ENCODE measurements around the gene ADARB2. TPM values are rescaled to one million over a fixed set of nuclear protein-coding genes. Genes with fewer than 3 reads are reported as not detected.

The ADARB2 gene
- total and polyA plus RNA-seq, 2 donors (not counting 1 experiment from before 2014, with no cell fraction given): not detected

DNA sequence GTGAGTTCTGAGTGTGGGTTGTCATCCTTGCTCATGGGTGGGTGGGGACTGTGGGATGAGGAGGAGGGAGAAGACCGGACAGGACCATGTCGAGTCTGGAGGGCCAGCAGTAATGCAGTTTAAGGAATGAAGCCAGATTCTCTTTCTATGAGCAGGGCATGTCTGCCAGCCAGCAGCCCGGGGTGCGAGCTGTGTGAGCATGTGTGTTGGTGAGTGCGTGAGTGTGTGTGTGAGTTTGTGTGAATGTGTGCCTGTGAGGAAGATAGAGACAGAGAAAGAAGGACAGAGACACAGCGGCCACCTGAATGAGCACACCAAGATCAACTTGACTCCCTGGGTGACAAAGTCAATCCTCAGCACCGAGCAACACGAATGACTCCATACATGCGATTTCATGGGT is 52.3 kb downstream of the ADARB2 start:
- no peak overlapping the region for H2AFZ ChIP-seq (ENCODE audit: low read length)

DNA sequence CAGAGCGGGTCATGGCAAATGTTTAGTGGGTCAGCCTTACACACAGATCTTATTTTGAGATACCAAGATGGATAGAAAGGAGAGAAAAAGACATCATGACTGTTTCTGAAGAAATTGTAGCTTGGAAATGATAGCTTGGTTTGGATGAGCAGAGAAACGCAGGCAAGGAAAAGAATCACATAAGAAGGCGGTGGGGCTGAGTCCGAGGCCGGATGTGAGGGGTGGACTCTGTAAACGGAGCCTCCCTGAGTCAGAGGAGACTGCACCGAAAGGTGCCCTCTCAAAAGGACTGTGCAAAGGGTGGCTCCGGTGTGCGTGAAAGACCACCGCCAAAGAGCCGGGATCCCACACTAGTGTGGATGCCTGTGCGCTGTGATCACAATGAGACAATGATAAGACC is 53.7 kb downstream of the ADARB2 start:
- no peaks in the 10 kb centered on the region for H3K79me2 ChIP-seq (ENCODE audit: control insufficient read depth, insufficient read depth, low read length)
- H3K27me3 ChIP-seq (ENCODE audit: control insufficient read depth, insufficient read depth, low read length): no peaks in the 10 kb centered on the region
- H3K9me3 ChIP-seq (ENCODE audit: control insufficient read depth, insufficient read depth, low read depth, low read length): no peaks in the 10 kb centered on the region
- H4K20me1 ChIP-seq (ENCODE audit: control insufficient read depth, extremely low read depth, insufficient read depth, low read length): no peaks in the 10 kb centered on the region
- no peak overlapping the region for H3K27ac ChIP-seq (ENCODE audit: insufficient read depth, low read length)
- H3K4me3 ChIP-seq (replicated peaks in 1 of 4; ENCODE audit: control extremely low read depth in 1 of 4, insufficient read depth in 1 of 4, low read depth in 3 of 4, low read length in 4 of 4): no peak overlapping the region
- no peaks in the 10 kb centered on the region for H3K4me1 ChIP-seq (ENCODE audit: control insufficient read depth, extremely low read depth, insufficient read depth, low read length)
- TF ChIP-seq, protein P1, sequence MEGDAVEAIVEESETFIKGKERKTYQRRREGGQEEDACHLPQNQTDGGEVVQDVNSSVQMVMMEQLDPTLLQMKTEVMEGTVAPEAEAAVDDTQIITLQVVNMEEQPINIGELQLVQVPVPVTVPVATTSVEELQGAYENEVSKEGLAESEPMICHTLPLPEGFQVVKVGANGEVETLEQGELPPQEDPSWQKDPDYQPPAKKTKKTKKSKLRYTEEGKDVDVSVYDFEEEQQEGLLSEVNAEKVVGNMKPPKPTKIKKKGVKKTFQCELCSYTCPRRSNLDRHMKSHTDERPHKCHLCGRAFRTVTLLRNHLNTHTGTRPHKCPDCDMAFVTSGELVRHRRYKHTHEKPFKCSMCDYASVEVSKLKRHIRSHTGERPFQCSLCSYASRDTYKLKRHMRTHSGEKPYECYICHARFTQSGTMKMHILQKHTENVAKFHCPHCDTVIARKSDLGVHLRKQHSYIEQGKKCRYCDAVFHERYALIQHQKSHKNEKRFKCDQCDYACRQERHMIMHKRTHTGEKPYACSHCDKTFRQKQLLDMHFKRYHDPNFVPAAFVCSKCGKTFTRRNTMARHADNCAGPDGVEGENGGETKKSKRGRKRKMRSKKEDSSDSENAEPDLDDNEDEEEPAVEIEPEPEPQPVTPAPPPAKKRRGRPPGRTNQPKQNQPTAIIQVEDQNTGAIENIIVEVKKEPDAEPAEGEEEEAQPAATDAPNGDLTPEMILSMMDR (conservative IDR thresholded peaks at IDR 0.05 in 1 of 2, IDR thresholded peaks at IDR 0.05 in 1 of 2; ENCODE audit: low read depth in 1 of 2, low read length in 2 of 2): no peak
- no peak for TF ChIP-seq EZH2 (IDR thresholded peaks at IDR 0.05; ENCODE audit: low read length, missing control alignments)
- no peak overlapping the region for H3K4me2 ChIP-seq (ENCODE audit: extremely low read depth, insufficient read depth, low read length)
- H3K9ac ChIP-seq (ENCODE audit: insufficient read depth, low read length): no peak overlapping the region
- H3K36me3 ChIP-seq (ENCODE audit: control insufficient read depth, insufficient read depth, low read length): no peaks in the 10 kb centered on the region
- no peak overlapping the region for H2AFZ ChIP-seq (ENCODE audit: low read length)
- no peak for DNase-seq (ENCODE audit: low read depth in 2 of 2)

More for the DNA sequence above, 52.3 kb downstream of the ADARB2 start:
- H3K9me3 ChIP-seq (ENCODE audit: control insufficient read depth, insufficient read depth, low read depth, low read length): no peaks in the 10 kb centered on the region
- H3K4me2 ChIP-seq (ENCODE audit: extremely low read depth, insufficient read depth, low read length): no peak overlapping the region
- H3K36me3 ChIP-seq (ENCODE audit: control insufficient read depth, insufficient read depth, low read length): no peaks in the 10 kb centered on the region
- H3K27me3 ChIP-seq (ENCODE audit: control insufficient read depth, insufficient read depth, low read length): no peaks in the 10 kb centered on the region
- no peaks in the 10 kb centered on the region for H4K20me1 ChIP-seq (ENCODE audit: control insufficient read depth, extremely low read depth, insufficient read depth, low read length)
- H3K9ac ChIP-seq (ENCODE audit: insufficient read depth, low read length): no peak overlapping the region
- no peak for DNase-seq (ENCODE audit: low read depth in 2 of 2)
- H3K27ac ChIP-seq (ENCODE audit: insufficient read depth, low read length): no peak overlapping the region
- no peak overlapping the region for H3K4me3 ChIP-seq (replicated peaks in 1 of 4; ENCODE audit: control extremely low read depth in 1 of 4, insufficient read depth in 1 of 4, low read depth in 3 of 4, low read length in 4 of 4)
- H3K79me2 ChIP-seq (ENCODE audit: control insufficient read depth, insufficient read depth, low read length): no peaks in the 10 kb centered on the region
- TF ChIP-seq, protein P1 (conservative IDR thresholded peaks at IDR 0.05 in 1 of 2, IDR thresholded peaks at IDR 0.05 in 1 of 2; ENCODE audit: low read depth in 1 of 2, low read length in 2 of 2): no peak
- TF ChIP-seq EZH2 (IDR thresholded peaks at IDR 0.05; ENCODE audit: low read length, missing control alignments): no peak
- no peaks in the 10 kb centered on the region for H3K4me1 ChIP-seq (ENCODE audit: control insufficient read depth, extremely low read depth, insufficient read depth, low read length)

DNA sequence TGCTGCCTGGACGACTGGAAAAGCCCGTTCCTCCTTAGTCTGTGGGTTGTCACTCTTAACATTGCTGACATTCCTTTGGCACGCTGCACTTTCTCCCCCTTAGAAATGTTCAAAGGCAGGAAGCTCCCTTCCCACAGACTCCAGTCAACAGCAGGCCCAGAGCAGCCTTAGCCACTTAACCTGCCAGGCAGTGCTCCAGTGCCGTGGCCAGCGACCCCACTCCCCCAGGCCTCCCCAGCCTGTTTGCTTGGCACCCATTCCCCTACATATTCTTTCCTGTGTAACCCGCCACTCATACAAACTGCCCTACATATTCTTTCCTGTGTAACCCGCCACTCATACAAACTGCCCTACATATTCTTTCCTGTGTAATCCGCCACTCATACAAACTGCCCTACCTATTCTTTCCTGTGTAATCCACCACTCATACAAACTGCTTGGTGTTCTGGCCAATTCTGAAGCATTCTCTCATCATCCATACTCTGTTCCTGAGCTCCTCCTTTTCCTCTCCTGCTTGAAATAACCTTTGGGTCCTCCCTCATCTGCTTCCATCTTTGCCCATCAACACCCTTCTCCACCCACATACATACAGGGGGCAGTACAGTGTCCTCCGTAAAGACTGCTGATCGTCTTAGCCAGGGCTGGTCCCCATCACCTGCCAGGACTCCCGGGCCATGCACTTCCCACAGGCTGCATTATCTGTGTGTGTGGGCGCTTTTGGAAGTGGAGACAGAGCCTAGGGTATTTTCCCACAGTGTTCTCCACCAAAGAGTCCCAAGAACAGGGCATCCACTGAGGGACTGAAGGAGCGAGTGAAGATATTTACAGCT is 57.3 kb downstream of the ADARB2 start:
- TF ChIP-seq, protein P1 (conservative IDR thresholded peaks at IDR 0.05 in 1 of 2, IDR thresholded peaks at IDR 0.05 in 1 of 2; ENCODE audit: low read depth in 1 of 2, low read length in 2 of 2): no peak
- no peak for TF ChIP-seq EZH2 (IDR thresholded peaks at IDR 0.05; ENCODE audit: low read length, missing control alignments)
- no peaks in the 10 kb centered on the region for H3K36me3 ChIP-seq (ENCODE audit: control insufficient read depth, insufficient read depth, low read length)
- no peak overlapping the region for H3K4me2 ChIP-seq (ENCODE audit: extremely low read depth, insufficient read depth, low read length)
- no peak overlapping the region for H3K4me3 ChIP-seq (replicated peaks in 1 of 4; ENCODE audit: control extremely low read depth in 1 of 4, insufficient read depth in 1 of 4, low read depth in 3 of 4, low read length in 4 of 4)
- H3K9ac ChIP-seq (ENCODE audit: insufficient read depth, low read length): no peak overlapping the region
- H3K9me3 ChIP-seq (ENCODE audit: control insufficient read depth, insufficient read depth, low read depth, low read length): no peaks in the 10 kb centered on the region
- no peaks in the 10 kb centered on the region for H4K20me1 ChIP-seq (ENCODE audit: control insufficient read depth, extremely low read depth, insufficient read depth, low read length)
- no peaks in the 10 kb centered on the region for H3K27me3 ChIP-seq (ENCODE audit: control insufficient read depth, insufficient read depth, low read length)
- no peak for DNase-seq (ENCODE audit: low read depth in 2 of 2)
- H3K27ac ChIP-seq (ENCODE audit: insufficient read depth, low read length): no peak overlapping the region
- no peaks in the 10 kb centered on the region for H3K4me1 ChIP-seq (ENCODE audit: control insufficient read depth, extremely low read depth, insufficient read depth, low read length)
- no peak overlapping the region for H2AFZ ChIP-seq (ENCODE audit: low read length)
- no peaks in the 10 kb centered on the region for H3K79me2 ChIP-seq (ENCODE audit: control insufficient read depth, insufficient read depth, low read length)
